NCI-H146 treated with DMSO at 0.1 percent for 48 hours (cell line): ENCODE results near the gene CAPN5.

ENCODE experiments used
- DNase-seq: peaks from one replicate; lab custom pipeline; 2025; ENCODE audit not compliant: unreplicated experiment; lab: John Stamatoyannopoulos, UW

The CAPN5 gene

GRCh38 chr11:77129069-77129841, 62.5 kb downstream of the CAPN5 start:
- no peak for DNase-seq

- no peak for DNase-seq
These were observed 63.3 kb downstream of the CAPN5 start for GRCh38 chr11:77129842-77130756.

- DNase-seq = no peak
These were observed 64.2 kb downstream of the CAPN5 start for GRCh38 chr11:77130763-77131513.

- DNase-seq = no peak
These were observed 64.8 kb downstream of the CAPN5 start for GRCh38 chr11:77131560-77131959.

- DNase-seq = no peak
These were observed 68.3 kb downstream of the CAPN5 start for GRCh38 chr11:77135069-77135468.

- no peak for DNase-seq
These were observed 69.3 kb downstream of the CAPN5 start for GRCh38 chr11:77136074-77136473.

- no peak for DNase-seq
These were observed 70.1 kb downstream of the CAPN5 start for GRCh38 chr11:77136784-77137420.

GRCh38 chr11:77137421-77137820, 70.7 kb downstream of the CAPN5 start:
- no peak for DNase-seq

- DNase-seq = no peak
These were observed 71.4 kb downstream of the CAPN5 start for GRCh38 chr11:77138106-77138649.

GRCh38 chr11:77139201-77139600, 72.4 kb downstream of the CAPN5 start:
- DNase-seq = no peak

GRCh38 chr11:77140231-77140851, 73.6 kb downstream of the CAPN5 start:
- DNase-seq = no peak

- DNase-seq = no peak
These were observed 74.3 kb downstream of the CAPN5 start for GRCh38 chr11:77141034-77141433.

- no peak for DNase-seq
These were observed 74.7 kb downstream of the CAPN5 start for GRCh38 chr11:77141475-77141874.

- DNase-seq = no peak
These were observed 75.6 kb downstream of the CAPN5 start for GRCh38 chr11:77142091-77142975.

- DNase-seq = no peak
These were observed 76.7 kb downstream of the CAPN5 start for GRCh38 chr11:77143405-77144020.

GRCh38 chr11:77144196-77144856, 77.6 kb downstream of the CAPN5 start:
- DNase-seq = no peak

GRCh38 chr11:77144857-77145428, 78.2 kb downstream of the CAPN5 start:
- DNase-seq = no peak
